ENCODE results near the gene PRPF39. TPM values are rescaled to one million over a fixed set of nuclear protein-coding genes. Genes with fewer than 3 reads are reported as not detected.

The PRPF39 gene
- total and polyA plus RNA-seq, 10 of the 15 experiments (the other 5 are each of a cell fraction or from before 2014, with no cell fraction given), result 22.1 to 91.7 (median 36.9) TPM

GRCh38 chr14:45112896-45113781 is 29.2 kb downstream of the PRPF39 start:
- no peak overlapping the region for H3K4me2 ChIP-seq (ENCODE audit: control insufficient read depth, insufficient read depth)
- H3K79me2 ChIP-seq (ENCODE audit: control insufficient read depth, insufficient read depth, low read length), result no peaks in the 10 kb centered on the region
- no peaks in the 10 kb centered on the region for H3K4me1 ChIP-seq (ENCODE audit: control insufficient read depth, insufficient read depth, low read length)
- no peak overlapping the region for H2AFZ ChIP-seq (ENCODE audit: control insufficient read depth, low read depth, low read length)
- peaks cover 5 to 45% of the 10 kb centered on the region in 2 experiments for H3K36me3 ChIP-seq (ENCODE audit: control insufficient read depth in 2 of 2, insufficient read depth in 2 of 2, low read length in 1 of 2)
- WGBS (ENCODE audit: insufficient coverage, insufficient replicate concordance, low lambda C conversion rate, missing lambda C conversion rate), result 98% methylated on average over 6 of the region's 6 CpGs
- DNase-seq (ENCODE audit: low read depth, low spot score), result no peak
- no peaks in the 10 kb centered on the region for H4K20me1 ChIP-seq (ENCODE audit: control insufficient read depth, insufficient read depth)
- in situ Hi-C loops (cut with MboI), result no loop called here
- no peak for ATAC-seq
- H3K9ac ChIP-seq (ENCODE audit: control insufficient read depth, insufficient read depth, low read length), result no peak overlapping the region
- no peak overlapping the region for H3K27ac ChIP-seq (ENCODE audit: control insufficient read depth, insufficient read depth)
- FAIRE-seq, result no peak
- ChIA-PET RAD21 (ENCODE audit: unreplicated experiment) (no interaction called here), SMC1A (ENCODE audit: uncharacterized antibody, unreplicated experiment) (interaction anchor here (0.9 to 1.0 kb wide), 2 partner anchors 15 to 23 kb away, joined by 3 to 4 read pairs; no protein-coding TSS in a partner anchor), CTCF (interaction anchor here (0.5 to 1.9 kb wide), 4 partner anchors 8 to 1782 kb away, joined by 3 to 4 read pairs (median 3); no protein-coding TSS in a partner anchor), POLR2A (interaction anchor here (0.6 kb wide), 1 partner anchor 151 kb away, joined by 3 read pairs; the partner anchor contains the start of genes KLHL28 and TOGARAM1)
- intact Hi-C loops (cut with micrococcal nuclease; ENCODE audit: unreplicated experiment), result no loop called here
- H3K27me3 ChIP-seq (replicated peaks in 1 of 2; ENCODE audit: control insufficient read depth in 2 of 2, insufficient read depth in 2 of 2, low read length in 1 of 2), result no peaks in the 10 kb centered on the region
- no peaks in the 10 kb centered on the region for H3K9me3 ChIP-seq (replicated peaks; ENCODE audit: control insufficient read depth, insufficient read depth, low read length)
- no TSS peak for BruUV-seq (replicated peaks)
- H3K4me3 ChIP-seq, result no peak overlapping the region
- TF ChIP-seq ZBTB33 (IDR thresholded peaks at IDR 0.05) (no peak), JUNB (IDR thresholded peaks at IDR 0.05) (no peak), FOXK2 (IDR thresholded peaks at IDR 0.05) (no peak), NFYB (IDR thresholded peaks at IDR 0.05; ENCODE audit: insufficient read depth, low read depth, low read length) (no peak), E2F8 (IDR thresholded peaks at IDR 0.05; ENCODE audit: low read depth, partially characterized antibody) (no peak), CREB1 (IDR thresholded peaks at IDR 0.05; ENCODE audit: low read depth) (no peak), POLR2AphosphoS5 (IDR thresholded peaks at IDR 0.05; ENCODE audit: low read length) (no peak), SP1 (IDR thresholded peaks at IDR 0.05; ENCODE audit: low read depth, low read length) (no peak), ZNF217 (IDR thresholded peaks at IDR 0.05) (no peak), IKZF1 (conservative IDR thresholded peaks at IDR 0.05) (no peak), SMAD1 (IDR thresholded peaks at IDR 0.05; ENCODE audit: low read depth, partially characterized antibody) (no peak), TARDBP (IDR thresholded peaks at IDR 0.05; ENCODE audit: borderline replicate concordance) (no peak), KLF5 (IDR thresholded peaks at IDR 0.05; ENCODE audit: partially characterized antibody) (no peak), ZNF274 (IDR thresholded peaks at IDR 0.05; ENCODE audit: insufficient read depth, insufficient read length) (no peak), NR2C2 (IDR thresholded peaks at IDR 0.05; ENCODE audit: borderline replicate concordance, control insufficient read depth, insufficient read length, low read depth) (no peak), CBFB (IDR thresholded peaks at IDR 0.05; ENCODE audit: low read depth) (no peak), EZH2 (IDR thresholded peaks at IDR 0.05; ENCODE audit: borderline replicate concordance, control insufficient read depth, low read depth, low read length) (no peak), RB1 (IDR thresholded peaks at IDR 0.05; ENCODE audit: borderline replicate concordance) (no peak), SREBF1 (IDR thresholded peaks at IDR 0.05; ENCODE audit: low read length) (no peak)
